OCI-LY1 (cell line): ENCODE results near the gene ACKR3.

ENCODE experiments used
- H2AFZ ChIP-seq: fragments of 200-600 bp; sonication (generic), shearing (Covaris generic); 2 replicates; pipeline ENCODE4 v1.6.0; 2014; ENCODE audit warnings: antibody characterized with exemption, mild to moderate bottlenecking, low read length
- H3F3A ChIP-seq: fragments of 200-600 bp; sonication (generic), shearing (Covaris generic); 2 replicates; pipeline ENCODE4 v1.6.0; 2014; ENCODE audit warnings: mild to moderate bottlenecking, antibody characterized with exemption, low read length, moderate library complexity; ENCODE audit not compliant: insufficient read depth
- H3K27ac ChIP-seq: fragments of 200-600 bp; sonication (generic); 2 replicates; pipeline ENCODE4 v1.5.1; 2014; ENCODE audit warnings: low read length, mixed run types, mild to moderate bottlenecking, low read depth; ENCODE audit not compliant: poor library complexity, severe bottlenecking
- H3K27me3 ChIP-seq: fragments of 200-600 bp; sonication (generic); 2 replicates; pipeline ENCODE4 v1.6.0; 2014; ENCODE audit warnings: antibody characterized with exemption, mild to moderate bottlenecking, low read length, moderate library complexity; ENCODE audit not compliant: insufficient read depth
- H3K36me3 ChIP-seq: fragments of 200-600 bp; sonication (generic); 2 replicates; pipeline ENCODE4 v1.6.1; 2014; ENCODE audit warnings: mild to moderate bottlenecking, antibody characterized with exemption, low read length, moderate library complexity, mixed read lengths; ENCODE audit not compliant: insufficient read depth
- H3K4me1 ChIP-seq: fragments of 200-600 bp; sonication (generic); 2 replicates; pipeline ENCODE4 v1.5.1; 2014; ENCODE audit warnings: mild to moderate bottlenecking, low read length, moderate library complexity; ENCODE audit not compliant: insufficient read depth, severe bottlenecking
- H3K4me2 ChIP-seq: fragments of 200-600 bp; sonication (generic), shearing (Covaris generic); 2 replicates; pipeline ENCODE4 v1.6.1; 2014; ENCODE audit warnings: low read length
- H3K4me3 ChIP-seq: fragments of 200-600 bp; sonication (generic); 2 replicates; pipeline ENCODE4 v1.5.1; 2014; ENCODE audit warnings: low read length, low read depth, mild to moderate bottlenecking, mixed read lengths; ENCODE audit not compliant: poor library complexity, severe bottlenecking
- H3K79me2 ChIP-seq: fragments of 200-600 bp; shearing (Covaris generic); 2 replicates; pipeline ENCODE4 v1.6.1; 2016; ENCODE audit warnings: mixed run types, low read length, mixed read lengths; ENCODE audit not compliant: insufficient read depth
- H3K9ac ChIP-seq: fragments of 200-600 bp; sonication (generic), shearing (Covaris generic); 2 replicates; pipeline ENCODE4 v1.6.1; 2014; ENCODE audit warnings: mild to moderate bottlenecking, low read length, mixed read lengths
- H3K9me2 ChIP-seq: fragments of 200-600 bp; sonication (generic), shearing (Covaris generic); 2 replicates; pipeline ENCODE4 v1.6.1; 2014; ENCODE audit warnings: low read depth, mild to moderate bottlenecking, low read length, mixed read lengths
- H3K9me3 ChIP-seq: fragments of 200-600 bp; shearing (Covaris generic); 2 replicates; pipeline ENCODE4 v1.6.1; 2014; ENCODE audit warnings: low read length, mixed read lengths
- H4K20me1 ChIP-seq: fragments of 200-600 bp; sonication (generic), shearing (Covaris generic); 2 replicates; pipeline ENCODE4 v1.6.0; 2016; ENCODE audit warnings: mild to moderate bottlenecking, low read length; ENCODE audit not compliant: insufficient read depth
- EZH2 ChIP-seq: fragments of 200-600 bp; sonication (generic), shearing (Covaris generic); IDR thresholded peaks from 2 replicates; pipeline ENCODE4 v1.8.0; 2017; ENCODE audit warnings: borderline replicate concordance, mixed run types, mild to moderate bottlenecking, antibody characterized with exemption, low read length, moderate library complexity, mixed read lengths
- TF ChIP-seq, protein P1 (sequence below): fragments of 200-600 bp; sonication (generic), shearing (Covaris generic); IDR thresholded peaks from 2 replicates; pipeline ENCODE4 v1.5.1; 2017; ENCODE audit warnings: mild to moderate bottlenecking, antibody characterized with exemption, low read length, moderate library complexity, mixed read lengths

The ACKR3 gene

GRCh38 chr2:236525411-236525997 is 44.1 kb upstream of the ACKR3 start:
- no peaks in the 10 kb centered on the region for H3K27me3 ChIP-seq
- no peak overlapping the region for H3K4me2 ChIP-seq
- TF ChIP-seq, protein P1, sequence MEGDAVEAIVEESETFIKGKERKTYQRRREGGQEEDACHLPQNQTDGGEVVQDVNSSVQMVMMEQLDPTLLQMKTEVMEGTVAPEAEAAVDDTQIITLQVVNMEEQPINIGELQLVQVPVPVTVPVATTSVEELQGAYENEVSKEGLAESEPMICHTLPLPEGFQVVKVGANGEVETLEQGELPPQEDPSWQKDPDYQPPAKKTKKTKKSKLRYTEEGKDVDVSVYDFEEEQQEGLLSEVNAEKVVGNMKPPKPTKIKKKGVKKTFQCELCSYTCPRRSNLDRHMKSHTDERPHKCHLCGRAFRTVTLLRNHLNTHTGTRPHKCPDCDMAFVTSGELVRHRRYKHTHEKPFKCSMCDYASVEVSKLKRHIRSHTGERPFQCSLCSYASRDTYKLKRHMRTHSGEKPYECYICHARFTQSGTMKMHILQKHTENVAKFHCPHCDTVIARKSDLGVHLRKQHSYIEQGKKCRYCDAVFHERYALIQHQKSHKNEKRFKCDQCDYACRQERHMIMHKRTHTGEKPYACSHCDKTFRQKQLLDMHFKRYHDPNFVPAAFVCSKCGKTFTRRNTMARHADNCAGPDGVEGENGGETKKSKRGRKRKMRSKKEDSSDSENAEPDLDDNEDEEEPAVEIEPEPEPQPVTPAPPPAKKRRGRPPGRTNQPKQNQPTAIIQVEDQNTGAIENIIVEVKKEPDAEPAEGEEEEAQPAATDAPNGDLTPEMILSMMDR = no peak
- no peak for TF ChIP-seq EZH2
- H3K79me2 ChIP-seq = no peaks in the 10 kb centered on the region
- H3K9me2 ChIP-seq = no peaks in the 10 kb centered on the region
- H3K9ac ChIP-seq = no peak overlapping the region
- H3K4me3 ChIP-seq = no peak overlapping the region
- H3K4me1 ChIP-seq = no peaks in the 10 kb centered on the region
- H4K20me1 ChIP-seq = no peaks in the 10 kb centered on the region
- no peak overlapping the region for H3K27ac ChIP-seq
- no peaks in the 10 kb centered on the region for H3K9me3 ChIP-seq
- no peaks in the 10 kb centered on the region for H3K36me3 ChIP-seq
- no peaks in the 10 kb centered on the region for H3F3A ChIP-seq
- no peak overlapping the region for H2AFZ ChIP-seq

GRCh38 chr2:236526455-236527158 is 43.0 kb upstream of the ACKR3 start:
- H2AFZ ChIP-seq = no peak overlapping the region
- TF ChIP-seq EZH2 = no peak
- TF ChIP-seq, protein P1 = no peak
- no peaks in the 10 kb centered on the region for H4K20me1 ChIP-seq
- no peak overlapping the region for H3K27ac ChIP-seq
- H3K27me3 ChIP-seq = no peaks in the 10 kb centered on the region
- no peak overlapping the region for H3K9ac ChIP-seq
- H3K9me2 ChIP-seq = no peaks in the 10 kb centered on the region
- H3K9me3 ChIP-seq = no peaks in the 10 kb centered on the region
- no peaks in the 10 kb centered on the region for H3K79me2 ChIP-seq
- H3K36me3 ChIP-seq = no peaks in the 10 kb centered on the region
- no peak overlapping the region for H3K4me3 ChIP-seq
- no peak overlapping the region for H3K4me2 ChIP-seq
- H3K4me1 ChIP-seq = no peaks in the 10 kb centered on the region
- no peaks in the 10 kb centered on the region for H3F3A ChIP-seq

DNA sequence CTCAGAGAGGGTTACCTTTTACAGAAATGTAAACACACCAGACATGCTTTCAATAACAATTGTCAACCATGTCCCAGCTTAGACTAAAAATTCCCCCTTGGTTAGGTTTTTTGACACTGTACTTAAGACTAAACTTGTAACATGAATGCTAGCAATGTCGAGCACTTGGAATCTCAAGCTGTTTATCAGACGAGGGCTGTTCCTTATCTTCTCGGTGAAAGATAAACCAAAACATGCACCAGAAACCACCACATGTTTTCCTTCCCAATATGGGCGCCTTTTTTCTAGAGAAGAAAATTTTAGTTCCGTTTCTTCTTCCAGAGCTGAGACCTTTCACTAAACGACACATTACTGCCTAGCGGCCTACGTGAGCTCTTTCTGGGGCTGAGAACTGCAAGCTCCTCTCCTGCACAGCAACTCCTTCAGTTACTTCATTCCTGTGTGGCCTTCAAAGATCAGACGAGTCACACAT is 42.4 kb upstream of the ACKR3 start:
- H3K4me1 ChIP-seq = no peaks in the 10 kb centered on the region
- no peaks in the 10 kb centered on the region for H4K20me1 ChIP-seq
- H3K27ac ChIP-seq = no peak overlapping the region
- H2AFZ ChIP-seq = no peak overlapping the region
- no peak for TF ChIP-seq EZH2
- TF ChIP-seq, protein P1 = no peak
- H3K27me3 ChIP-seq = no peaks in the 10 kb centered on the region
- H3K4me3 ChIP-seq = no peak overlapping the region
- H3K9me2 ChIP-seq = no peaks in the 10 kb centered on the region
- no peaks in the 10 kb centered on the region for H3K36me3 ChIP-seq
- H3K9me3 ChIP-seq = no peaks in the 10 kb centered on the region
- no peaks in the 10 kb centered on the region for H3F3A ChIP-seq
- no peak overlapping the region for H3K9ac ChIP-seq
- H3K4me2 ChIP-seq = no peak overlapping the region
- no peaks in the 10 kb centered on the region for H3K79me2 ChIP-seq
